DMS114 treated with DMSO at 0.1 percent for 48 hours (cell line): ENCODE results near the gene OR2F1.

ENCODE experiments used
- DNase-seq: peaks from one replicate; lab custom pipeline; 2025; ENCODE audit not compliant: unreplicated experiment; lab: John Stamatoyannopoulos, UW

OR2F1 gene

GRCh38 chr7:143954544-143954943 lies at the start of gene OR2F1:
Gene OR2F1 (plus strand): TSS chr7:143954844. CDS start chr7:143959971, 5,127 bp downstream.
- DNase-seq = no peak

GRCh38 chr7:143905509-143905908 lies 49.1 kb upstream of the OR2F1 start:
- DNase-seq = no peak

GRCh38 chr7:143906151-143906550 lies 48.5 kb upstream of the OR2F1 start:
- DNase-seq = no peak

- no peak for DNase-seq
Observed at GRCh38 chr7:143906895-143907294, 47.7 kb upstream of the OR2F1 start.

GRCh38 chr7:143908120-143908519 lies 46.5 kb upstream of the OR2F1 start:
- no peak for DNase-seq

GRCh38 chr7:143909863-143910262 lies 44.8 kb upstream of the OR2F1 start:
- no peak for DNase-seq

GRCh38 chr7:143910473-143911248 lies 44.0 kb upstream of the OR2F1 start:
- DNase-seq = no peak

- DNase-seq = no peak
Observed at GRCh38 chr7:143913945-143914615, 40.6 kb upstream of the OR2F1 start.

GRCh38 chr7:143914938-143915652 lies 39.5 kb upstream of the OR2F1 start:
- no peak for DNase-seq

GRCh38 chr7:143924851-143925250 lies 29.8 kb upstream of the OR2F1 start:
- no peak for DNase-seq

GRCh38 chr7:143929224-143929920 lies 25.3 kb upstream of the OR2F1 start:
- no peak for DNase-seq

GRCh38 chr7:143931739-143932138 lies 22.9 kb upstream of the OR2F1 start:
- DNase-seq = no peak

- DNase-seq = no peak
Observed at GRCh38 chr7:143934526-143935325, 19.9 kb upstream of the OR2F1 start, which contains the start of gene OR2F2. Gene OR2F2 (plus strand): TSS chr7:143935233. CDS start chr7:143935233, 0 bp downstream.

GRCh38 chr7:143936087-143937009 lies 18.3 kb upstream of the OR2F1 start:
- DNase-seq = no peak

GRCh38 chr7:143938379-143939243 lies 16.0 kb upstream of the OR2F1 start:
- DNase-seq = no peak

- no peak for DNase-seq
Observed at GRCh38 chr7:143945423-143945822, 9.2 kb upstream of the OR2F1 start.

GRCh38 chr7:143947111-143947510 lies 7.5 kb upstream of the OR2F1 start:
- DNase-seq = no peak

- no peak for DNase-seq
Observed at GRCh38 chr7:143948733-143949132, 5.9 kb upstream of the OR2F1 start.
